Chondrocyte (in vitro differentiated cells): ENCODE measurements around the gene TMEM50A. TPM values are rescaled to one million over a fixed set of nuclear protein-coding genes. Genes with fewer than 3 reads are reported as not detected.
"Not testable (repeated sequence)": the region's sequence is repeated elsewhere in the genome, so short reads cannot be mapped to it uniquely, and the experiment has no call there.

Experiments used
- DNase-seq: peaks from one replicate; pipeline ENCODE4 v3.0.0; 2021; ENCODE audit warnings: mixed read lengths, low spot score
- H3K27ac Mint-ChIP-seq: one replicate; pipeline ENCODE4 v1.8.0; 2021; ENCODE audit warnings: mild to moderate bottlenecking, moderate library complexity, mixed read lengths; ENCODE audit not compliant: unreplicated experiment
- H3K27me3 Mint-ChIP-seq: 2 replicates; pipeline ENCODE4 v1.8.0; 2021; ENCODE audit warnings: low read depth, mixed read lengths
- H3K36me3 Mint-ChIP-seq: 2 replicates; pipeline ENCODE4 v1.8.0; 2021; ENCODE audit warnings: low read depth, mixed read lengths
- H3K4me1 Mint-ChIP-seq: 2 replicates; pipeline ENCODE4 v1.8.0; 2021; ENCODE audit warnings: low read depth, mild to moderate bottlenecking, mixed read lengths
- H3K4me3 Mint-ChIP-seq: one replicate; pipeline ENCODE4 v1.8.0; 2021; ENCODE audit warnings: mild to moderate bottlenecking, moderate library complexity, mixed read lengths; ENCODE audit not compliant: unreplicated experiment
- H3K9me3 Mint-ChIP-seq: 2 replicates; pipeline ENCODE4 v1.8.0; 2021; ENCODE audit warnings: low read depth, mixed read lengths
- total RNA-seq: library from RNA; stranded (reverse); gene quantifications from 3 replicates; pipeline ENCODE4 v1.2.1, GENCODE V29; 2021
- TF ChIP-seq, protein P1 (sequence below): fragments of 200-600 bp; sonication (generic); IDR thresholded peaks from 2 replicates; pipeline ENCODE4 v1.5.0; 2021; ENCODE audit warnings: antibody characterized with exemption, mild to moderate bottlenecking, moderate library complexity

TMEM50A gene
- total RNA-seq, 1 donor from 2014 or later, result 138 TPM

DNA sequence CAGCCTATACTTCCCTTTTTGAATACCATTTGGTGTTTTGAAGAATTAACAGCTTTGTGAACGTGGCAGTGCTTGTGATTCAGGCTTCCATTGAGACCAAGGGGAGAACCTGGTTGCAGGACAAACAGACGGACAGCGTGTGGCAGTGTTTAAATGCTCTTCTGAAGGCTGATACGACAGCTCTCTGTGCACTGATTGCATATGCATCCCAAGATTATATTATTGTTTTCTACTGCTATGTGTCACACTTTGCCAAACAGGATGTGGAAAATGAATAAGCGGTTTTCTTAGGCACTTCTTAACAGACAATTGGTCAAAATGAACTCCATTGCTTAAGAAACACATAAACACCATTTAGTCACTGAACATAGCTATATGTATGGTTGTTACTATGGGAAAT lies 8.2 kb upstream of the TMEM50A start:
- not testable (repeated sequence) for H3K27me3 Mint-ChIP-seq, H3K9me3 Mint-ChIP-seq, DNase-seq, H3K4me3 Mint-ChIP-seq, H3K27ac Mint-ChIP-seq, H3K4me1 Mint-ChIP-seq, H3K36me3 Mint-ChIP-seq
- TF ChIP-seq, protein P1, sequence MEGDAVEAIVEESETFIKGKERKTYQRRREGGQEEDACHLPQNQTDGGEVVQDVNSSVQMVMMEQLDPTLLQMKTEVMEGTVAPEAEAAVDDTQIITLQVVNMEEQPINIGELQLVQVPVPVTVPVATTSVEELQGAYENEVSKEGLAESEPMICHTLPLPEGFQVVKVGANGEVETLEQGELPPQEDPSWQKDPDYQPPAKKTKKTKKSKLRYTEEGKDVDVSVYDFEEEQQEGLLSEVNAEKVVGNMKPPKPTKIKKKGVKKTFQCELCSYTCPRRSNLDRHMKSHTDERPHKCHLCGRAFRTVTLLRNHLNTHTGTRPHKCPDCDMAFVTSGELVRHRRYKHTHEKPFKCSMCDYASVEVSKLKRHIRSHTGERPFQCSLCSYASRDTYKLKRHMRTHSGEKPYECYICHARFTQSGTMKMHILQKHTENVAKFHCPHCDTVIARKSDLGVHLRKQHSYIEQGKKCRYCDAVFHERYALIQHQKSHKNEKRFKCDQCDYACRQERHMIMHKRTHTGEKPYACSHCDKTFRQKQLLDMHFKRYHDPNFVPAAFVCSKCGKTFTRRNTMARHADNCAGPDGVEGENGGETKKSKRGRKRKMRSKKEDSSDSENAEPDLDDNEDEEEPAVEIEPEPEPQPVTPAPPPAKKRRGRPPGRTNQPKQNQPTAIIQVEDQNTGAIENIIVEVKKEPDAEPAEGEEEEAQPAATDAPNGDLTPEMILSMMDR, result peak; percentile 42

DNA sequence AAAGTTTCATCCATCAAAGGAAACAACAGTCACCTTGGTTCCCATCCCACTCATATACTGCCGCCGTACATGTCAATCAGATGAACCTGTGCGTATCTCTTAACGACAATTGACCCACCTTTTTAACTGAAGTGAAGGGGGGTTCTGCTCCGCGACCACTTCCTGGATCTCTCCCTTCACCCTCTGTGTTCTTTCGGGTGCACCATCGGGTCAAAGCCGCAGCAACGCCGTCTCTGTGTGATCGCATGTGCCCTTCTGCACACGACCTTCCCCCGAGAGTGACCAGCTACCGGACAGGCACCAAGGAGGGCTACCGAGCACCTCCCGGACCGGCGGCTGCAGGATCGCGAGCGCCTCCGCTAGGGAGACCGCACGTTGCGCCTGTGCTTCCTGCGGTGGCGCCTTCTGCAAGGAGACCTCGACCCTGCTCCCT lies 1.2 kb upstream of the TMEM50A start:
- H3K27ac Mint-ChIP-seq, result peak overlapping the region; percentile 57
- H3K4me1 Mint-ChIP-seq, result peaks cover 27% of the 10 kb centered on the region
- not testable (repeated sequence) for DNase-seq, H3K36me3 Mint-ChIP-seq, H3K27me3 Mint-ChIP-seq, H3K9me3 Mint-ChIP-seq
- peak overlapping the region; percentile 88 for H3K4me3 Mint-ChIP-seq
- TF ChIP-seq, protein P1, result peak; percentile 57

DNA sequence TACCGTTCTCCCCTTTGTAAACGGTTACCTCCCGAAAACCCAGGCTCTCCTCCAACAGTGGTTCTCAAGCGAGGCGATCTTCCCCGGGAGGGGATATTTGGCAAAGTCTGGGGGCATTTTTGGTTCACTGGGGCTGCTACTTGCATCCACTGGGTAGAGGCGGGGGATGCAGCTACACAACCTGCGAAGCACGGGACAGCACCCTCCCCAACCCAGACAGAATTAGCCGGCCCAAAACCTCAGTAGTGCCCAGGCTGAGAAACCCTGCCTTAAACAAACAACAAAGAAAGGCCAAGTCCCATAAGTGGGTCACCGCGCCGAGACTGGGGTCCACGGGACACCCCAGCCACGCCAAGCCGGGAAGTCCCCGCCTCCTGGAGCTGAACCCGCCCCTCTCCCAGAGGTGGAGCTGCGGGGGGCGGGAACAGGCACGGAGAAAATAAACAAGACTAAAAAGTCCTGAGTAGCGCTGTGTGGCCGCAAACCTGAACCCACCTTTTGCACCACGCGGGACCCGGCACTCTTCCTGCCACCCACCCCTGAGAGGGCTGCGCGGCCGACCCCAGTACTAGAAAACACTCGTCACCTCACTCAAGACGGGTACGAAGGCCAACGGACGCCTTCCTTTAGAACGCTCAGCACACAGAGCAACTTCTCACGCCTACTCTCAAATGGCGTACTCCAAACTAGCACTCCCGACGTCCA lies 499 bp upstream of the TMEM50A start:
- Mint-ChIP-seq H3K4me3 (peak overlapping the region; percentile 79), H3K4me1 (peaks cover 29% of the 10 kb centered on the region), H3K27ac (peak overlapping the region; percentile 95)
- H3K27me3 Mint-ChIP-seq, DNase-seq, H3K9me3 Mint-ChIP-seq, H3K36me3 Mint-ChIP-seq: not testable (repeated sequence)

DNA sequence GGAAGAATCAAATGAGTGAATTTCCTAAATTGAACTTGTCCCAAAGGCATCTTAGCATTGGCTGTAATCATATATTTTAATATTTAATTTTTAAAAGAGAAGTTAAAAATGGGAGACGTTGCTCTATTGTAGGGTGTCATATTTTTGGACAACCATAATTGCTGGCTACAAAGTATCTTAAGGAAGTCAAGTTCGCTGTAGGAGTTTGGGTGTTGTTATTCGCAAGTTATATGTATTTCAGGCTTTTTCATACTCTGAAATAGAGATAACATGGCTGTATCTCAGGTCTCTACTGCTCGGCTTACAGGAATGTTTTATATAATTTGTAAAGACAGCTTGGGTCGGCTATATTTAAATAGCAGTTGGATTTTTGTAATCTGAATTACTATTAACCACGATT lies 852 bp downstream of the TMEM50A start:
- TF ChIP-seq, protein P1, result no peak
- peak overlapping the region; percentile 79 for H3K4me3 Mint-ChIP-seq
- H3K36me3 Mint-ChIP-seq, result no peaks in the 10 kb centered on the region
- H3K27ac Mint-ChIP-seq, result peak overlapping the region; percentile 95
- peaks cover 41% of the 10 kb centered on the region for H3K4me1 Mint-ChIP-seq
- DNase-seq, result no peak
- no peaks in the 10 kb centered on the region for H3K9me3 Mint-ChIP-seq
- no peaks in the 10 kb centered on the region for H3K27me3 Mint-ChIP-seq

DNA sequence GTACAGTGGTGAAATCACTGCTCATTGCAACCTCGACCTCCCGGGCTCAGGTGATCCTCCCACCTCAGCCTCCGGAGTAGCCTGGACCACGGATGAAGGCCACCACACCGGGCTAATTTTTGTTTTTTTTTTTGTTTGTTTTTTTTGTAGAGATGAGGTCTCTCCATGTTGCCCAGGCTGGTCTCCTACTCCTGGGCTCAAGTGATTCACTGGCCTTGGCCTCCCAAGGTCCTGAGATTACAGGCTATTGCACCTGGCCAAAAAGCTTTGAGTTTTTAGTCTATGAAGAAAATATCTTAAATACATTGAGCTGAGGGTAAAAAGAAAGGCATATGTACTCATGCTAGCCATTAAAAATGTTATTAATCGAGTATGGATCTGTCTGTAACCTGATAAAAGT lies 3.6 kb downstream of the TMEM50A start:
- DNase-seq, result no peak
- peaks cover 47% of the 10 kb centered on the region for H3K4me1 Mint-ChIP-seq
- H3K36me3 Mint-ChIP-seq, result peaks cover 2% of the 10 kb centered on the region
- no peak overlapping the region for H3K4me3 Mint-ChIP-seq
- TF ChIP-seq, protein P1, result no peak
- no peaks in the 10 kb centered on the region for H3K9me3 Mint-ChIP-seq
- peak overlapping the region; percentile 51 for H3K27ac Mint-ChIP-seq
- H3K27me3 Mint-ChIP-seq, result no peaks in the 10 kb centered on the region

DNA sequence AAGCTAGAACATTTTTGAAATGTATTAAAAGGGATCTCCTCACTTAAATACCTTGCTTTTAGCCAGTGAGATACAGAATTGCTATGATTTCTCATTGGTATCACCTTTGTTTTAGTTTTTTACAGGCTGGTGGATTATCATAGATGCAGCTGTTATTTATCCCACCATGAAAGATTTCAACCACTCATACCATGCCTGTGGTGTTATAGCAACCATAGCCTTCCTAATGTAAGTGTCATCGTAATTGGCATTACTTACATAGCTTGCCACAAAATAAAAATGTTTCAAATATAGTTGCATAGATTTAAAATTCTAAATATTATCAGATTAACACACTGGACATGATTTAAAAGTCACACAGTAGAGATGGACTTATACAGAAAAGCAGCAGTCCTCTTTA lies 4.7 kb downstream of the TMEM50A start:
- Mint-ChIP-seq H3K9me3 (no peaks in the 10 kb centered on the region), H3K4me3 (no peak overlapping the region), H3K36me3 (peaks cover 6% of the 10 kb centered on the region), H3K27ac (no peak overlapping the region), H3K4me1 (peaks cover 44% of the 10 kb centered on the region), H3K27me3 (no peaks in the 10 kb centered on the region)
- TF ChIP-seq, protein P1, result no peak
- DNase-seq, result no peak
